Skeletal muscle tissue (tissue), 4 donors: Measurements from ENCODE around the gene GALNT1. TPM values are rescaled to one million over a fixed set of nuclear protein-coding genes. Genes with fewer than 3 reads are reported as not detected.

Experiments
- H3K27ac ChIP-seq: one replicate; pipeline ENCODE4 v1.7.0; 2013; ENCODE audit warnings: mild to moderate bottlenecking, low read depth, low read length, inconsistent platforms
- H3K27me3 ChIP-seq, 3 donors: one replicate each; pipeline ENCODE4 v1.7.0; 2013; ENCODE audit warnings: low read length in 3 of 3; ENCODE audit not compliant: control insufficient read depth in 3 of 3, insufficient read depth in 3 of 3
- H3K36me3 ChIP-seq, 3 donors: one replicate each; pipeline ENCODE4 v1.7.0; 2013; ENCODE audit warnings: low read length in 3 of 3; ENCODE audit not compliant: control insufficient read depth in 3 of 3, insufficient read depth in 3 of 3
- H3K4me1 ChIP-seq, 3 donors: one replicate each; pipeline ENCODE4 v1.7.0; 2013; ENCODE audit warnings: low read length in 3 of 3, mild to moderate bottlenecking in 3 of 3; ENCODE audit not compliant: control insufficient read depth in 3 of 3, insufficient read depth in 3 of 3
- H3K4me3 ChIP-seq, 3 donors: one replicate each; pipeline ENCODE4 v1.7.0; 2013; ENCODE audit warnings: low read length in 3 of 3
- H3K9ac ChIP-seq, 3 donors: one replicate each; pipeline ENCODE4 v1.7.0; 2013; ENCODE audit warnings: low read length in 3 of 3, mild to moderate bottlenecking in 3 of 3, moderate library complexity in 2 of 3, low read depth in 1 of 3
- H3K9me3 ChIP-seq, 3 donors: one replicate each; pipeline ENCODE4 v1.7.0; 2013; ENCODE audit warnings: low read length in 3 of 3; ENCODE audit not compliant: control insufficient read depth in 3 of 3
- total RNA-seq: library from RNA; depleted of rRNA; stranded (reverse); fragments of >200 nt; gene quantifications from one replicate; pipeline ENCODE4 v1.2.3, GENCODE V29; 2014
- donor health status: Osteomylitis.

The GALNT1 gene
- total RNA-seq, 1 donor from 2014 or later: 60.0 TPM

DNA sequence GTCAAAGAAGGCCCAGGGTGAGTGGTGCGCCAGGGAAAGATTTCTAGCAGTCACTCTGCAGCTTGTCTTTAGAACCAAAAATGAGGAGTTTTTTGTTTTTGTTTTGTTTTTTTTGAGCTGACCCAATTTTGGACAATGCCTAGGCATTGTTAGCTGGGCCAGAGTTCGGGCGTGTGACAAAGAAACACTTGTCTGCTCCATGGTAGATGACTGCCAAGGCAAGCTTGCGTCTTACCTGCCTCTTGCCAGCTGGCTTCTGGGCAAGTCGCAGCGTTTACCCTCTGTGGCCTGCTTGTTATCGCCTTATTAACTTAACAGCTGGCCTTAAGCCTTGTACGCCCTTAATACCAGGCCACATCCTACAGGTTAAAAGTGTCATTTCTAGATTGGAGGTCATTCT is 114.3 kb downstream of the GALNT1 start:
- H3K27ac ChIP-seq: no peak overlapping the region
- no peak overlapping the region for H3K9ac ChIP-seq
- no peaks in the 10 kb centered on the region for H3K27me3 ChIP-seq
- H3K9me3 ChIP-seq: no peaks in the 10 kb centered on the region
- peaks cover 0 to 11% (median 9%) of the 10 kb centered on the region in 3 donors for H3K4me1 ChIP-seq
- peaks cover 3 to 10% (median 5%) of the 10 kb centered on the region in 3 donors for H3K36me3 ChIP-seq
- H3K4me3 ChIP-seq: no peak overlapping the region

DNA sequence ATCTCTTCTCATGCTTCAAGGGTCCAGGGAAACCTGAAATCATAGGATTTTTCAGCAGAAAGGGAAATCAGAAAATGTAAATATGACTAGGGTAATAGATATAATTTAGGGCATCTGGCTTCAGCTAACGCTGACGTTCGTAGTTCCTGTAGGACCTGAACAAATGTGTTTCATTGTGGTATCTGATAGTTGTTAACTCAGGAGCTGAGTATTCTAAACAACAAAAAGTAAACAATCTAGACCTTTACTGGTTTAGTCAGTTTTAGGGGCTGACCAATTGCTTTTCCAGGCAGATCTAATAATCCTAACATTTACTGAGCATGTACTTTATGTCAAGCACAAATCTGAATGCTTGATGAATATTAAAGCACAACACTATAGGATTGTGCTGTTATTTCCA is 114.8 kb downstream of the GALNT1 start:
- no peaks in the 10 kb centered on the region for H3K27me3 ChIP-seq
- no peak overlapping the region for H3K4me3 ChIP-seq
- H3K36me3 ChIP-seq: peaks cover 0 to 7% (median 5%) of the 10 kb centered on the region in 3 donors
- H3K9ac ChIP-seq: no peak overlapping the region
- H3K4me1 ChIP-seq: peaks cover 0 to 11% (median 9%) of the 10 kb centered on the region in 3 donors
- H3K27ac ChIP-seq: no peak overlapping the region
- H3K9me3 ChIP-seq: no peaks in the 10 kb centered on the region

DNA sequence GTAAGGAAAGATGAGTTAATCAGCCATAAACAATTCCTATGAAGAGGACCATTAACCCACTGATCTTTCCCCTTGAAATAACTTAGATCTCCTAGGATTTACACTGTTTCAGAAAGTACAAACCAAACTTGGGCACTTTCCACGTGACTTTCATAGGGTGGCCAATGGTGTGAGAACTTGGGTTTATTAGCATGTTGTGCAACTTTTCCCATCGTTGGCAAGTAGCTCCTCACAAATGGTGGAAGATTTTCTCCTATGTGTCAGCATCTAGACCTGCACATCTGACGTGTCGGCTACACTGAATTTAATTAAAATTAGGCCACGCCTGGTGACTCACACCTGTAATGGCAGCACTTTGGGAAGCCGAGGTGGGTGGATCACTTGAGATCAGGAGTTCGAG is 116.3 kb downstream of the GALNT1 start:
- peaks cover 0 to 5% (median 0%) of the 10 kb centered on the region in 3 donors for H3K36me3 ChIP-seq
- no peaks in the 10 kb centered on the region for H3K27me3 ChIP-seq
- no peak overlapping the region for H3K9ac ChIP-seq
- H3K27ac ChIP-seq: no peak overlapping the region
- H3K9me3 ChIP-seq: no peaks in the 10 kb centered on the region
- peaks cover 0 to 11% (median 9%) of the 10 kb centered on the region in 3 donors for H3K4me1 ChIP-seq
- no peak overlapping the region for H3K4me3 ChIP-seq

DNA sequence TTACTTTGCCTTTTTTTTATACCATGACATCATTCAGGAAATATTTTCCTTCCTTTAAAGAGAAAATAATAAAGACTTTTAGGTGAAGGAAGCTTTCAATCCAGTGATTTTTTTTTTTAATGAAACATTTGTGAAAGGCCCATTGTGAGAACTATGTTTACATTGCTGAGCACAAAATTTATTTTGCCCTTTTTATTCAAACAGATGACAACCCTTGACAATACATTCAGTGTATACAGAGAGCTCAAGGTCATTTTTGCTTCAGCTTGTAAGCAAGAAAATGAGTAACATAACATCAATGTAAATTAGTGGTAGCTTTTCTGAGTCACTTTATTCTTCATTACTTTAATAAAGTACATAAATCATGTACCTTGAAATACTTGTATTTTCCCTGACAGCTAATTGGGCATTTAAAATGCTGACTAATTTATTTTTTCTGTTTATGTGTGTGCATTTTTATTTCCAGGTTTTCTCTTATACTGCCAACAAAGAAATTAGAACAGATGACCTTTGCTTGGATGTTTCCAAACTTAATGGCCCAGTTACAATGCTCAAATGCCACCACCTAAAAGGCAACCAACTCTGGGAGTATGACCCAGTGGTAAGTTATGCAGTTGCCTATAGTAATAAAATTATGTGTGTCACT is 121.6 kb downstream of the GALNT1 start:
- H3K4me3 ChIP-seq: no peak overlapping the region
- no peak overlapping the region for H3K27ac ChIP-seq
- H3K9ac ChIP-seq: no peak overlapping the region
- H3K9me3 ChIP-seq: no peaks in the 10 kb centered on the region
- no peaks in the 10 kb centered on the region for H3K4me1 ChIP-seq
- no peaks in the 10 kb centered on the region for H3K27me3 ChIP-seq
- H3K36me3 ChIP-seq: peaks cover 0 to 5% (median 3%) of the 10 kb centered on the region in 3 donors

DNA sequence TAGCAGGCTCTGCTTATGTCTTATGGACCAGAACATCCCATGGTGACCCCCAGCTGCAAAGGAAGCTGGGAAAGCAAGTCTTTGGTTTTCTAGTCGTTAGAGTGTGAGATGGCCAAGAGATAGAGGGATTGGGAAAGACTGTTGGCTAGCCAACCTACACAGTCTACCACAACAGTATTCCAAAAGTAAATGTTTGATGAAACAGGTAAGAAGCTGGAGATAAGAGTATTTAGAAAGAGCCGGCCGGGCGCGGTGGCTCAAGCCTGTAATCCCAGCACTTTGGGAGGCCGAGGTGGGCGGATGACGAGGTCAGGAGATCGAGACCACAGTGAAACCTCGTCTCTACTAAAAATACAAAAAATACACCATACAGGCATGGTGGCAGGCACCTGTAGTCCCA is 124.4 kb downstream of the GALNT1 start:
- no peaks in the 10 kb centered on the region for H3K4me1 ChIP-seq
- H3K4me3 ChIP-seq: no peak overlapping the region
- peaks cover 0 to 11% (median 3%) of the 10 kb centered on the region in 3 donors for H3K36me3 ChIP-seq
- no peak overlapping the region for H3K27ac ChIP-seq
- H3K9ac ChIP-seq: no peak overlapping the region
- no peaks in the 10 kb centered on the region for H3K9me3 ChIP-seq
- H3K27me3 ChIP-seq: no peaks in the 10 kb centered on the region

DNA sequence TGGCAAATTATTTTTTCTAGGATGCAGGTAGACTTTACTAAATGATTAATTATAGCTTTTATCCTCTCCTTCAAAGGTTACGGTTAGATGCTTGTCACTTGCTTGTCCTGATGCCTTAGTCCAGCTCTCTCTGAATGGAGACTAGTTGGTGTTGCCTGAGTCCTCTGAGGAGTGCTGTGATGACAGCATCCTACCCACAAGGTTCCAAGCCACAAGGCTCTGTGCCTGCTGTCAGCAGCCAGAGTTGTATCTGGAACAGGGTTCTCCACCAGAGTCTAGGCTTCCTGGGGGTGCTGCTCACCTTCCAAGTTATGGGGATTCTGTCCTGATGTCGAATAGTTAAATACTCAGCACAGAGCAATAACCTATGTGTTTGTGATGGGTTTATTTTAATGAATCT is 125.7 kb downstream of the GALNT1 start:
- H3K4me3 ChIP-seq: no peak overlapping the region
- H3K27me3 ChIP-seq: no peaks in the 10 kb centered on the region
- no peaks in the 10 kb centered on the region for H3K9me3 ChIP-seq
- no peak overlapping the region for H3K9ac ChIP-seq
- no peak overlapping the region for H3K27ac ChIP-seq
- H3K4me1 ChIP-seq: no peaks in the 10 kb centered on the region
- H3K36me3 ChIP-seq: peaks cover 0 to 11% (median 3%) of the 10 kb centered on the region in 3 donors

DNA sequence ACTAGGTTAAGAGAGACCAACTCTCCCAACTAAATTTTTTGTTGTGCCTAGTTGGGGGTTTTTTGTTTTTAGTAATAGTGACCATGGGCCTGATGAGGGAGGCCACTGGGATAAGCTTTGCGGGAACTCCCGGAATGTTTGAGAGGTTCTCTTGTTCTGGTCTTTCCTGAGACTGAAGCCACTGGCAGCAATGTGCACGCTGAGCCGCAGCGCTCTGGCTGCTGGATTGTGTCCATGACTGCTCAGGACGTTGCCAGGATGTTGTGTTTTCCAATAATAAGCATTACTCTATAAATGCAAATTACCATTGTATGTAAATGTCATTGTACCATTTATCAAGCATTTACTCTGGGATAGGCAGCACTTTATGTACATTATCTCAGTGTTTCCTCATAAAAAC is 126.1 kb downstream of the GALNT1 start:
- Histone ChIP-seq H3K9me3 (no peaks in the 10 kb centered on the region), H3K4me1 (no peaks in the 10 kb centered on the region), H3K27me3 (no peaks in the 10 kb centered on the region), H3K9ac (no peak overlapping the region), H3K4me3 (no peak overlapping the region), H3K27ac (no peak overlapping the region), H3K36me3 (peaks cover 0 to 11% (median 3%) of the 10 kb centered on the region in 3 donors)

DNA sequence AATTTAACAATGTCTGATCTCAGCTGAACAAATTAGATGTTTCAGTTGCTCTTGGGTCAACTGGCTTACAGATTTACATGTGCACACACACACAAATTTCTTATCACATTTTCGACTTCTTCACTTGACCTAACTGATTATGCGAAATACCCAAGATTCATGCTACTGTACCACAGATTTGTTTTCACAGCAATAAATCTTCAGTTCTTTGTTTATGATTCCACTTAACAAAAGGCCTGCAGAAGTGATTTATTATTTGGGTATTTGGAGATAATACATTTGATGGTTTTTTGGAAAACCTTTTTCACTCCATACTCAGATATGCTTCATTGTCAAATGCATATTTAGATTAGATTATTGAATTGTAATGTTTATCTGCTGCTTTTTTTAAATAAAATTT is 129.0 kb downstream of the GALNT1 start:
- Histone ChIP-seq H3K4me1 (no peaks in the 10 kb centered on the region), H3K27me3 (no peaks in the 10 kb centered on the region), H3K4me3 (no peak overlapping the region), H3K36me3 (peaks cover 0 to 6% (median 3%) of the 10 kb centered on the region in 3 donors), H3K9ac (no peak overlapping the region), H3K9me3 (no peaks in the 10 kb centered on the region), H3K27ac (no peak overlapping the region)

DNA sequence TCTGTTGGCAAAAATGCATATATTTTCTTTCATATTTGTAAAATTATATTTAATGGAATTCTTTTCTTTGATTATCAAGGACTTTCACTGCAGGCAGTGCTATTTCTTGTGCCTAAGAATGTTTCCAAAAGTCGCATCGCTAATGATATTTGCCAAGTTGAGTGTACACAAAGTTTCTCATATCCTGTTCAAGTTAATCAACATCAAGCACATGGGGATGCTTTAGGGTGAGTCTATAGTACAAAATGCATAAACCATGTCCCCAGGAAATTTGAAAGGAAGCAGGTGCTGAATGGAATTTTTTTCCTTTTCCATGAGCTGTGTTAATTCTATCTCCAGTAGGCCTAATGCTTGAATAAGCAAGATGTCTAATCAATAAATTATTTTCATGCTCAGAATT is 129.7 kb downstream of the GALNT1 start:
- H3K36me3 ChIP-seq: peaks cover 0 to 6% (median 3%) of the 10 kb centered on the region in 3 donors
- no peaks in the 10 kb centered on the region for H3K9me3 ChIP-seq
- no peaks in the 10 kb centered on the region for H3K27me3 ChIP-seq
- no peaks in the 10 kb centered on the region for H3K4me1 ChIP-seq
- H3K9ac ChIP-seq: no peak overlapping the region
- H3K4me3 ChIP-seq: no peak overlapping the region
- H3K27ac ChIP-seq: no peak overlapping the region

DNA sequence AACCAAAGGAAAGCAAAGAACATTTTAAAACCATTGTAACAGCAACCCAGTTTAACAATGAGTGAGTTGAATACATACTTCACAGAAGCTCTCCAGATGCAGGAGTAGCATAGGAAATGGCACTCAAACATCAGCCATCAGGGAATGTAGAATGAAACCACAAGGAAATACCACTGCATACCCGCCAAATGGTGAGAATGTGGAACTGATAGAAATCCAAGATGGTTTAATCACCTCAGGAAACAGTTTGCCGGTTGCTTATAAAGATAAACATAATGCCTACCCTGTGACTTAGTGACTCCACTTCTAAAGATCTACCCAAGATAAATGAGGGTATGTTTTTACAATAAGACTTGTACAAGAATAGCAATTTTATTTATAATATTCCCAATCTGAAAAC is 132.0 kb downstream of the GALNT1 start:
- Histone ChIP-seq H3K27ac (no peak overlapping the region), H3K27me3 (no peaks in the 10 kb centered on the region), H3K9ac (no peak overlapping the region), H3K4me1 (no peaks in the 10 kb centered on the region), H3K9me3 (no peaks in the 10 kb centered on the region), H3K4me3 (no peak overlapping the region), H3K36me3 (peaks cover 0 to 6% (median 3%) of the 10 kb centered on the region in 3 donors)
